Eye (tissue), 1 donor: ENCODE results near the gene ADCY2.

Experiments used
- DNase-seq: peaks from one replicate; pipeline ENCODE4 v3.0.0-alpha.2; 2015

The ADCY2 gene

DNA sequence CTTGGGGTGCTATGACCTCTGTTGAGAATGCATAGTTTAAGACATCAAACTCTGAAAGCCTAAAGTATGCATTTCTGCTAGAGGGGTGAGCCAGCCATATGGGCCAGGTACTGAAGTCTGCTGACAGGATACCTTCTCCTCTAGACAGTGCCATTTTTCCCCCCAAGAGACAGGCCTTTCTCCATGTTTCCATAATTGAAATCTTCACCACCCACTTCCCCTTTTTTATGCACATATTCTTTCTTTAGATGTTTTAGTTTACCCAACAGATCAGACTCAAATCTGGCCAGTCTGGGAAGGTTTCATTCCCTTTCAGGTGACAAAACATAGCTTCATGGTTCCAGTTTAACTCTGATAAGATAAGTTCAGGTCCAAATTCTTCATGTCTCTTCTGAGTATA lies 212.8 kb downstream of the ADCY2 start:
- DNase-seq: no peak

DNA sequence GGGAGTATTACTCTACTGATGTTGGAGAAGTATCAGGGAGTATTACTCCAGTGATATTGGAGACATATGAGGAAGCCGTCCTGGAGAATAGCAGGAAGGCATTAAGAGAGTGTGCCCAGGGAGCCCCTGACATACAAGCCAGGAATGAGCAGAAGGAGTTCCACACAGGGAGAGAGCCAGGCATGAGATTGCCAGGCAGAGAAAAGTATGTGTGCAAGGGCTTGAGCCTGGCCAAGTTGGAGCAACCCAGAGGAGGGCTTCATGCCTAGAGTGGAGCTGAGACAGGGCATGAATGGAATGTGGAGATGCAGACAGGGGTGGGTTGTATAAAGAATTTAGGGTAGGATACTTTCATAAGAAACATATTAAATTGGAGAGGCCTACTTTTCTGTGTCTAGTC lies 213.8 kb downstream of the ADCY2 start:
- DNase-seq: no peak

DNA sequence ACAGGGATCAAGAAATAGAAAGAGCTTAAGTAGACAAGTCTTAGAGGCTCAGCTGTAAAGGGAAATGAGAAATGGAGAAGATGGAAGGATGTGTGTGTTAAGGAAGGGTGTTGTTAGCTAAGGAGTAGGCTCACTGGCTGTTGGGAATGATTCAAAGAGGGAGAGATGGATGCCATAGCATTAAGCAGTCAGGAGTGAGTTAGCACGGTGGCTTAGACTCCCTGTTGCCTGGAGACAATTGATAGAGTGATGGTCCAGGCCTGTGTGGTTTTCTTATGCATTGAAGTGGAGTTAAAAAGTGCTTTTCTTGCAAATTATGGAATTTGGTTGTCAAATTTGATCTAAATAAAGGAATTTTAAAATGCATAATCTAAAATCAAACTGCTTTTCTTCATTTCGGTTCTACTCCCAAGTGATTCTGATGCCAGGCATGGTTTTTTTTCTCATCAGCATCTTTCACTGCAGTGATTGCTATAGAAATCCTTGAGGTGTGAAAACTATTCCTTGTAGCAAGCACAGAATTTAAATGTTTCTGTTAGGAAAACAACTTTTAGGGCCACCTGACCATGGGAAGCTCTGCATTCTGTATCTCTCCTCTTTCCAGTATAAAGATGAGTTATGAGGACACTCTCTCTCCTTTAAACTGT lies 214.7 kb downstream of the ADCY2 start:
- no peak for DNase-seq

DNA sequence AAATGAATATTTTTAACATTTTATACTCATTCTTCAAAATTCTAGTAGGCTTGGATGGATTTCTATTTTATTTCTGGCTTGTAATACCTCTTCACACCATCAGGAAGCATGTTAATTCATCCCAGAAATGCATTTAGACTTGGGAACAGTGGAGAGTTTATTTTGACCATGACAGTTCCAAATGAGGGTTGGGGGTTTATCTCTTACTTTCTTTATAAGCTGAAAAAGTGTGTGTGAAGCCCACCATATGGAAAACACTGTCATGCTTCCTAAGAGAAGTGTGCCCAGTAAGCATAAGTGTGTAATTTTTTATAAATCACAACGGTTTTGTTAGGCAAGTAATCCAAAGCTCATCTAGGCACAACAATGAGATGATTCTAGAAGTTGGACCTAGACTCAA lies 215.6 kb downstream of the ADCY2 start:
- no peak for DNase-seq

DNA sequence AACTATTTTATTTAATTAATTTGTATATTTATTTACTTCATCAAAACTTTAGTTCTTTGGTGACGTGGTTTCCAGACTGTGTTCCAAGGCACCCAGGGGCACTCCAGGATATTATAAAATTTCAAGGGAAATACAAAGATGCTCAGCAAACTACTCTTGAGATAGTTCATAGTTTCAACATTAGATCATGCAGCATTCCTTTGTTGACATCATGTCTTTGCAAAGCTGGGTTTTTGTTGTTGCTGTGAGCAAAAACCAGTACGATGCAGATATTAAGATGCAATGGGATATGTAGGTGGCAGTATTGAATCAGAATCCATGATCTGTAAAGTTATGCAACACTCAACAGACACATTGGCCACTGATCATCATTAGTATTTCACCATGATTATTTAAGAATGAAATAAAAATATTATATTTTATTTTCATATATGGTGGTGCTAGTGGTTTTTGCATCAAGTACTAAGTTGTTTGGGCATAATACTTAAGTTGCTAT lies 219.7 kb downstream of the ADCY2 start:
- no peak for DNase-seq

DNA sequence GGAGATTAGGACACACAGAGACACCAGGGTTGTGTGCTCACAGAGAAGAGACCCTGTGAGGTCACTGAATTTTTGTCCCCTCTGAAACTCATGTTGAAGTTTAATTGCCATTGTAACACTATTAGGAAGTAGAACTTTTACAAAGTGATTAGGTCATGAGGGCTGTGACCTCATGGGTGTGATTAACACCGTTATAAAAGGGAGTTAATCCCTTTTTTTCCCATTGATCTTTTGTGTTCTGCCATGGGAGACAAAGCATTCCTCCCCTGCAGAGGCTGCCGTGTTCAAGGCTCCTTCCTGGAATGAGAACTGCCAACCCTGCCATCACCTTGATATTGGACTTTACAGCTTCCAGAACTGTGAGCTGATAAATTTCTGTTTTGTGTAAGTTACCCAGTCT lies 221.0 kb downstream of the ADCY2 start:
- DNase-seq: no peak

DNA sequence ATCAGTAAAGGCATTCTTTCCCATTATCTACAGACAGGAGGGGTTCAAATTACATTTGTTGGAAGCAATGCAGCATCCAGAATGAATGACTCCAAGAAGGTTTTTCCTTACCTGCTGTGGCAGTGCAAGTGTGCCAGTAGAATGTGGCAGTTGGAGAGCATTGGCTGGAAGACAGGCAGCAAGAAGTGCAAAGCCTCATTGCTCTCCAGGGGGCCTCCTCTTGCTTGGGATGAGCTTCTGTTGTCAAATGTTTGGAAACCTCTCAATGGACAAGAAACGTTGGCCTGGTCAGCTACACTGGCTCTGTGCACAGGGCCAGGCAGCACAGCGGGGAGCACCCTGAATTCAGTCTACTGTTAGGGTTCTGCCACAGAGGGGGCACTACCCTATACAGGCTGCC lies 226.6 kb downstream of the ADCY2 start:
- no peak for DNase-seq

DNA sequence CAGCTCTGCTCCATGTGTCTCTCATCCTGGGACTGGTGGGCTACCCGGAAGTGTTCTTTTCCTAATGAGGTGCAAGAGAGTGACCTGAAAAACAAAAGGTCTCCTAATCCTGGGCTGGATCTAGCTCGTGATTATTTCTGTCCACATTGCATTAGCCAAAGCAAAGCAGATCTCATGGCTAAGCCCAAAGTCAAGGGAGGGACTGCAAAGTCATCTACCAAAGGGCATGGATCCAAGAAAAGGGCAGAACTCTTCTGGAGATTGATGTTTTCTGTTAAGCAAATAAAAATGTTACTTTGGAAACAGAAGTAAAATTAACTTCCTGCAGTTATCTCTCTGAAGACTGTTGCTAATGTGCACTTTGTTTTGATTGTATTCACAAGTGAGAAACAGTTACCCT lies 229.8 kb downstream of the ADCY2 start:
- no peak for DNase-seq

DNA sequence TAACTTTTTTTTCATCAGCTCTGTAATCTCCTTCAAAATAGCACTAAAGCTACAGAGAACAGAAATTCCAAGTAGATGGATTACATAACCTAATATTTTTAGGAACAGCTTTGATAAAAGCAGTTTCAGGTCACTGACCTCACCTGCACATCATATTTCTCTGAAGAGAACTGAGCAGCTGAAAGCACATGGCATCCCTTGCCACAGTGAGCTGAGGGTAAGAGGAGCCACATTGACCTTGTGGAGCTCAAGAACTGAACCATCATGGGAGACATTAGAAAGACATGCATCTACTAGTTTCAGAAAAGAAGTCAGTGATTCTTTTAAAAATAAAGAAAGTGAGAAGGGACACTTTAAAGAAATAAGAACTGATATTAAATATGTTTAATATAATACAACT lies 232.3 kb downstream of the ADCY2 start:
- DNase-seq: no peak

DNA sequence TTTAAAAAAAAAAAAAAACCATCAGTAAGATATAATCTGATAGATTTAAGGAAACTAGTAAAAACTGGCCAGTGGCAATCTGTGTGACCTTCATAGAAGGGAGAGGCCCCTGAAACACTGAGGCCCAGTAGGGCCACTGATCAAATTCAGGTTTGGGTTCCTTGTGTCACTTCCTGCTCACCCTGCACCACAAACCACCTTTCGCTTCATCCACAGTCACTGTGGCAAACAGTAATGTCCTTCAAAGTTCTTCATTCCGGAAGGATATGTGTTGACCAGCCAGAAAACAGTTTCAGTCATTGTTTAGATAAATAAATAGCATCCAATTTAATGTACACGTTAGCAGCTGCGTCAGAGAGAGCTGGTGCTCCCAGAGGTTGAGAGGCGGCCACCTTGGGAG lies 232.9 kb downstream of the ADCY2 start:
- DNase-seq: no peak

DNA sequence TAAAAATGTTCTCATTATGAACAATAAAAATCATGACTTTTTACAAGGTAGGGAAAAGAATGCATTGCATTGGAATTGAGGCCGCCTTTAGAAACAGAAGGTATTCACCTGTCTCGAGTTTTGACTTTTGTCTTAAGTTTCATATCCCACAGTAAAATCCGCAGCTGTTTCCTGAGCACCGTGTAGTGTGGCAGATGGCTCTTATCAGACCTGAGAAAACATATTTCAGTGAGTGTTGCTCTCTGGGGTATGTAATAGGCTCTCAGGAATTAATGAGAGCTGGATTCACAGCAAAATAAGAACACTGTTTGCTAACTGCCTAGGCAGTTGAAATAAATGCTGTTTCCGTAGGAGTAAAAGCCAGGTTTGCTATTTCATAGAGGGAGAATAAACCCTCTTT lies 233.6 kb downstream of the ADCY2 start:
- DNase-seq: no peak

DNA sequence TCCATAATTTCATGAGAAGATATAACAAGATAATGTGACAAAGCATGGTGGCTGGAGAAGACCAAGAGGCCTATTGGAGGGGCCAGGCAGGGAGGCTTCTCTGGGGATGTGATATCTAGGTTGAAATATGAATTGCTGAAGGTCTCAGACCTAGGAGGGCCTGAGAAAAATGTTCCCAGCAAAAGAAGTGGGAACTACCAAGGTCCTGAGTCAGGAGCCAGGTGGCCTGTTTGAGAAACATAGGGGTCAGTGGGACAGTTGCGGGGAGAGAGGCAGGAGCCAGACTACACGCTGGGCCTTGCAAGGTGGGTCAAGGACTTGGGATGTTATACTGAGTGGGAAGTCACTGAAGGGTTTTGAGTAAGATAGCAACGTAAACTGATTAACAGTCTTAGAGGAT lies 238.9 kb downstream of the ADCY2 start:
- DNase-seq: no peak

DNA sequence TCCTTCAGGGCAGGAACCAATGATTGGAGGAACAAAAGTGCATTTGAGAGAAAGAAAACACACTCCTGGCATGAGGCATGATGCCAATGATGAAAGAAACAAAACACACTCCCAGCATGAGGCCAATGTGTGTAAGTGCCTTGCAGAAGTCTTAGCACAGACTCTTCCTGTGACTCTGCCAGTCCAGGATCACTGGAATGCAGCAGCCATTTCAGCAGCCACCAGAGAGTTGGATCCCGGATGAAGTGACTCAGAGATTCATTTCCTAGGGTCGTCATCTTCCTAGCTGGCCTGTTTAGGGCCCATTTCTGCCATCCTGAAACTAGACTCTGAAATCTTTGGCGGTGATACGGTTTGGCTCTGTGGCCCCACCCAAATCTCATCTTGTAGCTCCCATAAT lies 242.5 kb downstream of the ADCY2 start:
- no peak for DNase-seq

DNA sequence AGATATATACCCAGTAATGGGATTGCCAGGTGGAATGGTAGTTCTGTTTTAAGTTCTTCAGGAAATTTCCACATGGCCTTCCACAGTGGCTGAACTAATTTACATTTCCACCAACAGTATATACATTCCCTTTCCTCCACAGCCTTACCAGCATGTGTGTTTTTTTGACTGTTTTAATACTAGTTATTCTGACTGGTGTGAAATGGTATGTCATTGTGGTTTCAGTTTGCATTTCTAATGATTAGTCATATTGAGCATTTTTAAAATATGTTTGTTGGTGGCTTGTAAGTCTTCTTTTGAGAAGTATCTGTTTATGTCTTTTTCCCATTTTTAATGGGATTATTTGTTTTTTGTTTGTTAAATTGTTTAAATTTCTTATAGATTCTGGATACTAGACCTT lies 246.1 kb downstream of the ADCY2 start:
- DNase-seq: no peak

DNA sequence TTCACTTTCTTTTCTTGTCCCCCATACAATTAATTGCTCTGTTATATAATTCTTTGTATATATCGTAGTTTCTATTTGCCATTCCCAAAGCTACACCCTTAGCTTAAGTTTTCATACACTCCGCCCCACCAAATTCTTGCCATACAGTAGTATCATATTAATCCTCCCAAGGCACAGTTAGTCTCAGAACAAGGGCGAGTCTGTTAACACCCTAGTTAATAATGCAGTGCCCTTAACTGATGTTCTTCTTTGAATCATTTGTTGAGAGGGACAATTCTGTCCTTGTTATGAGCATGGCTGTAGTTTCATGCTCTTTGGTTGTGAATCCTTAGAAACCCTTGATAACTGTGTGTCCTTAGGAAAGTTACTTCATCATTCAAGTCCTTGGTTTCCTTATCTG lies 248.8 kb downstream of the ADCY2 start:
- DNase-seq: no peak

DNA sequence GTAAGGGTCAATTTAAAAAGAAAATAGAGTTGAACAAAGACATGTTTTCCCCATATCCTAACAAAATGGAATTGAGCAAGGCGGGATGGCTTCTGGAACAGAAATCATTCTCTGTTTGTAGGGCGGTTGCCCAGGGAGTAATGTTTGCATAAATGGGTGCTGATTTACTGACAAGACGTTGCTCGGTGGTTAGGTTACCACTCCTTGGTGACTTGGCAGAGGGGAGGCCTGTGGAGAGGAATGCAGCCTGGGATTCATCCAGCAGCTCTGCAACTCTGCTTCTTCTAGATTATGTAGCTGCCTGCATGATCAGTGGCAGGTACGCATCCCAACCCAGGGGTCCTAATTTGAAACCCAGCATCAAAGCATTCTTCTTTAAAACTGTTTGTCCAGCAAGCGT lies 254.8 kb downstream of the ADCY2 start:
- DNase-seq: no peak

DNA sequence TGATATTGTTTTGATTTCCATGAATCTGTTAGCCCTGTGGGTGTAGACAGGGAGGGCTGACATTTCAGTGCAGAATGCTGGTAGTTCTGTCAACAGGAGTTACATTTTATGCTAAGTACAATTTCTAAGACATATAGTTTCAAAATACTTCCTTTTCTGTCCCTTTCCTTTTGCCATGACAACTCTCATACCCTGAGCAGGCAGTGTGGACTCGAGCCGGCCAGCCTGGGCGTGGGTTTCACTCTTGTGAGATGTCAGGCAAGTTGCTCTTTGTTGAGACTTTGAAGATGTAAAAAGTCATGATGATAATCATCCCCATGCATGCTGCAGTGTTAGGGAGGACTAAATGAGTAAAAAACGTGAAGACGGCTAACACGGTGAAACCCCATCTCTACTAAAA lies 257.1 kb downstream of the ADCY2 start:
- DNase-seq: no peak

DNA sequence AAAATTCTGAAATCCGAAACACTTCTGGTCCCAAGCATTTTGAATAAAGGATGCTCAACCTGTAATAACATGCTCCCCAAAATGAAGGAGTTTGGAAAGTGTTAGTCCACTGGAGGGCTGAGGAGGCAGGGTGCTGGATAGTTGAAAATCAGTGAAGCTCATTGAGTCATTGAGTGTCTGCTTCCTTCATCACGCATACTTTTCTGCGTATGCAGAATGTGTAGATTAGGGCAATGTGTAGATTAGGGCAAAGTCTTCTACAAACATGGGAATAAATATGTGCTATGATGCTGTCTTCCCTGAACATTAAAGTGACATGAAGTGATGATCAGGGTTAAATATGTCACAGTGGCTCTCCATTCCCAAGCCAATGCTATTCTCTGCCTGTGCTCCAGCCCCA lies 261.2 kb downstream of the ADCY2 start:
- no peak for DNase-seq

DNA sequence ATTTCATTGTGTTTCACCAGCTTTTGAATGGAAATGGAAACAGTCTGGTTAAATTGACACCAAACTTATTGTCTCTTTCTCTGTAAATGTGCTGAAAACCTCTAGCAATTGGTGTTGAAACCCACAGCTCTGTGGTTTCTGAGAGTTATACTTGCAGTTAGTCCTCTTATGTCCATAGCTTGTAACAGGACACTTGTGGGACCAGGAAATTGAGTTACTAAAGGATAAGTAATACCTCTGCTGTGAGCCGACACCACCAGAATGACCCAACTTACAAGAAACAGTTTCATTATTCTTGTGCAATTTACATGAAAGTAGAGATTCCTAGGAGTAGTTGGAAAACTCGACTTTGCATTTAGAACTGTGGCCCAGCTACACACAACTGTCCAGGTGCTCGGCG lies 263.5 kb downstream of the ADCY2 start:
- DNase-seq: no peak

DNA sequence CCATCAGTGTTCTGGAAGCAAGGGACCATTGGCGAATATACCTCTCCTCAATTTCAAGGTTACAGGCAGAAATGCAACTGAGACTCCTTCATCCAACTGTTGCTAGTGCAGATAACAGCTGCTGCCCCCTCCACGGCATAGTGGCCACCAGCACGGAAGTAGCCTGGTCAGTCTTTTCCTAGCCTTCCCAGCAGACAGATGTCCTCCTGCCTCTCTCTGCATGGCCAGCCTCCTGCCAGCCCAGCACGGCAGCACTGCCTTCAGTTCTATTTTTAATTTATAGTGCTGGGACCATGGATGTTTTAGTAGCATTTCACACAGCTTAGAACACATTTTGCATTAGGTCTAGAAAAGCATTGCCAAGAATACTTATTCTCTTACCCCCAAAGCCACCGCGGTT lies 266.4 kb downstream of the ADCY2 start:
- DNase-seq: no peak

DNA sequence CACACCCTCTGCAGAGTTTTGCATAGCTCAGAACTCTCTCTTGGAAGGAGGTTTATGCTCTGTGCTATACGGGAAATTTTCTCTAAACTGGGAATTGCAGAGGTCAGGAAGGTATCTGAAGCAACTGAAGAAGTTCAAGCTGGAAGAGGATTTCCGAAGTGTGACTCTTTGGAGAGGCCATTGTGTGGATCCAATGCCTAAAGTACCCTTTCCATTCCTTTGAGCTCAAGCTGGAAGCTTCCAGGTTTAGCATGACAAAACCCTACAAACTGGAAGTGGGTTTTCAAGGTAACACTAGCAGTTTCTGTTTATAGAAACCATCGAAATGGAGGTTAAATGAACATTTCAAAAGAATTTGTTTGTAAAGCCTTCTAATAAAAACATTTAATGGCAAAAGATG lies 267.9 kb downstream of the ADCY2 start:
- no peak for DNase-seq

DNA sequence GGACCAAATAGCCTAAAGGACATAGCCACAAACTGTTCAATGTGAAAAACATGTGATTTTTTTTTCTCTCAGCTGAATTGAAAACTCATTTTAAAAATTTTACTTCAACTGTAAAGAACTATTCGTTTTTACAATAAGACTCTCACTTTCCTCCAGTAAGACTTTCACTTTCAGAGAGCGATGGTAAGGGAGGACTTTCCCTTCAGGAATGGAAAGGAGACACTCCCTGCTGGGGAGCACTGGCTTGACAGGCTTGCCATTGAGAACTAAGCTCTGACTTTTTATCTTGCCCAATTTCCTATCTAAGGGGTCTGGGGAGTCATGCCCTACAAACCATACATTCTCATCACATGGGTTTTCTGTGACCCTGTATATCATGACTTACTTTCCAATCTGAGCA lies 268.3 kb downstream of the ADCY2 start:
- no peak for DNase-seq

DNA sequence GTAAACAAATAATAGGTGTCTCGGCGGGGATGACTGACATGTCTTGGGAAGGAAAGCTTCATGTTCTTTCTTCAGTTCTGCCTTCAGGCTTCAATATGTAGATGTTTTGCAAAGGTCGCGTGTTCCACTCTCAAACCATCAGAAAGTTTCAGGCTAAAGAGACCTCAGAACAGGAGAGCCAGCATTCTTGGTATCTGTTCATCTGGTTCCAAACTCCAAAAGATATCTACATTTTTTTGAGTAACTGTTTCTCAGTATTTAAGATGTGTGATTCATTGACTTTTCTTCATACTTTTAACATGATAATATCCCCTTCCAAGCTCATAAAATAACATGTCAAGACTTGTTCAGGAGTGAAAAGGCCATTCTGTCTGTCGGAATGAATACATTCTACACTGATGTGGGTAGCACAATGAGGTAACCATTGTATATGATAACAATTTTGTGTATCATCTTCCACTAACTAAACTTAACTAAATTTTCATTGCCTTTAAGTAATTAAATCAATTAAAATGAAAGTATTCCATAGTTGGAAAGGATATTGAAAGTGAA lies 271.4 kb downstream of the ADCY2 start:
- DNase-seq: no peak

DNA sequence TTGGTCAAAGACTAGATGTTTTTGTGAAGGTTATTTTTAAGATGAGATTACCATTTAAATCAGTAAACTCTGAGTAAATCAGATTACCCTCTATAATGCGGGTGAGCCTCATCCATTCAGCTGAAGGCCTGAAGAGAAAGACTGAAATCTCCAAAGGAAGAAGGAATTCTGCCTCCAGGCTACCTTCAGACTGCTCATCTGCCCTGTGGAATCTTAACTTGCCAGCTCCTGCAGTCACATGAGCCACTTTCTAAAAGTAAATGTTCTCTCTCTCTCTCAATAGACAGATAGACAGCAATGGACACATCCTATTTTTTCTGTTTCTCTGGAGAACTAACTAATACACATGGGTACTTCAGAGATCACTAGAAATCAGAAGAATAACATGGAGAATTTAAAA lies 272.2 kb downstream of the ADCY2 start:
- DNase-seq: no peak

DNA sequence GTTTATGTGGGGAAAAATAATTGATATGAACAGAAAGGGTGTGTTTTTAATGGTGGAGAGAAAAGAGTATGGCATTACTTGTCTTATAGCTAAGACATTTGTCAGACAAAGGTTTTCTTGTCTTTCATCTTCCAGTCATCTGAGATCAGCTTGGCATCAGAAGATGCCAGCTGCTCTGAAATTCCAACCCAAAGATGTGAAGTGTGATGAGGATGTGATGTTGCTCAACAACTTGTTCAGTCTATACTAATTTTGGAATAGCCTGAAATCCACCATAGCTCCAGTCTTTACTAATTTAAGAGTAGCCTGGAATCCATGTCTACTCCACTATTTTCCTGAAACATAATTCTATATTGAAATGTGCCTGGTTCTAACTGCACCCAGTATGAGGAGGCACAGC lies 272.7 kb downstream of the ADCY2 start:
- DNase-seq: no peak
